Activated CD4-positive, alpha-beta T cell treated with anti-CD3 and anti-CD28 coated beads for 1 hour (primary cell): ENCODE data around the gene CAB39.

Experiments used
- DNase-seq: peaks from one replicate; pipeline ENCODE4 v3.0.0-alpha.2; 2020

The CAB39 gene

GRCh38 chr2:230712443-230713330, at the start of gene CAB39:
Gene CAB39 (plus strand): TSS chr2:230712842. CDS start chr2:230760002, 47,160 bp downstream.
- DNase-seq, result peak; percentile 82

GRCh38 chr2:230664128-230664527, 48.5 kb upstream of the CAB39 start:
- no peak for DNase-seq

- DNase-seq, result no peak
These were observed 47.8 kb upstream of the CAB39 start for GRCh38 chr2:230664844-230665243.

GRCh38 chr2:230665263-230665691, 47.4 kb upstream of the CAB39 start:
- no peak for DNase-seq

GRCh38 chr2:230666446-230666845, 46.2 kb upstream of the CAB39 start:
- no peak for DNase-seq

GRCh38 chr2:230666885-230667712, 45.5 kb upstream of the CAB39 start:
- no peak for DNase-seq

GRCh38 chr2:230668184-230668938, 44.3 kb upstream of the CAB39 start:
- DNase-seq, result no peak

- no peak for DNase-seq
These were observed 43.7 kb upstream of the CAB39 start for GRCh38 chr2:230668939-230669303.

GRCh38 chr2:230669386-230669950, 43.2 kb upstream of the CAB39 start:
- no peak for DNase-seq

- no peak for DNase-seq
These were observed 41.5 kb upstream of the CAB39 start for GRCh38 chr2:230671117-230671516.

GRCh38 chr2:230672836-230673235, 39.8 kb upstream of the CAB39 start:
- no peak for DNase-seq

GRCh38 chr2:230674401-230674800, 38.2 kb upstream of the CAB39 start:
- DNase-seq, result no peak

GRCh38 chr2:230674966-230675672, 37.5 kb upstream of the CAB39 start:
- DNase-seq, result no peak

GRCh38 chr2:230676546-230676945, 36.1 kb upstream of the CAB39 start:
- DNase-seq, result no peak

- DNase-seq, result no peak
These were observed 35.3 kb upstream of the CAB39 start for GRCh38 chr2:230677201-230677946.

- no peak for DNase-seq
These were observed 34.6 kb upstream of the CAB39 start for GRCh38 chr2:230678018-230678417.

GRCh38 chr2:230678451-230678850, 34.2 kb upstream of the CAB39 start:
- no peak for DNase-seq

GRCh38 chr2:230680463-230681170, 32.0 kb upstream of the CAB39 start:
- no peak for DNase-seq

GRCh38 chr2:230681171-230681545, 31.5 kb upstream of the CAB39 start:
- no peak for DNase-seq

- DNase-seq, result no peak
These were observed 30.1 kb upstream of the CAB39 start for GRCh38 chr2:230682546-230682945.
